ENCODE data around the gene SPECC1.
"Not testable (repeated sequence)": the region's sequence is repeated elsewhere in the genome, so short reads cannot be mapped to it uniquely, and the experiment has no call there.

The SPECC1 gene

DNA sequence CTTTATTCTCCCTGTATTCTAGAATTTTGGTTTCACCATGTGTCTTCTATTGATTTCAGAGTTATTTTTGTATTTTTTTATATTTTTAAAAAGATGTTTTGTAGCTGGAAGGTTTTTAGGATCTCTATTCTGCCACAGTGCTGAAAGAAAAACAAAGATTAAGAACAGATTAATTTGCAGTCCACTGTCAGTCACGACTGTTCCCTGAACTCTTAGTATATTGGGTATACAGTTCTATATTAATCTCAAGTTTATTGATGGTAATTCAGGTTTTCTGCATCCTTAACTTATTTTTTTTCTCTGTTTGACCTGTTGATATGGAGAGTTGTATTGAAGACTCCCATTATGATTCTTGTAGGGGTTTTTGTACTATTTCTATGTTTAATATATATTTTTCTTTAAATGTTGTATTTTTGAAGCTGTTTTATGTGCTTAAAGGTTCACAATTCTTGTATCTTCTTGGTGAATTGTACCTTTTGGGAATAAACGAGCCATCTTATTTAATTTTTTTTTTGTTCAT, 2.9 kb downstream of the SPECC1 start:
- no peak for DNase-seq

DNA sequence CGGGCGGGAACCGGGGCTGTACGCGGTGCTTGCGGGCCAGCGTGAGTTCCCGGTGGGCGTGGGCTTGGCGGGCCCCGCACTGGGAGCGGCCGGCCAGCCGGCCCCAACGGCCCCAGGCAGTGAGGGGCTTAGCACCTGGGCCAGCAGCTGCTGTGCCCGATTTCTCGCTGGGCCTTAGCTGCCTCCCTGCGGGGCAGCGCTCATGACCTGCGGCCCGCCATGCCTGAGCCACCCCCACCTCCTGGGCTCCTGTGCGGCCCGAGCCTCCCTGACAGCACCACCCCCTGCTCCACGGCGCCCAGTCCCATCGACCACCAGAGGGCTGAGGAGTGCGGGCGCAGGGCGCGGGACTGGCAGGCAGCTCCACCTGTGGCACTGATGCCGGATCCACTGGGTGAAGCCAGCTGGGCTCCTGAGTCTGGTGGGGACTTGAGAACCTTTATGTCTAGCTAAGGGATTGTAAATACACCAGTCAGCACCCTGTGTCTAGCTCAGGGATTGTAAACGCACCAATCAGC, 7.4 kb downstream of the SPECC1 start:
- not testable (repeated sequence) for DNase-seq

DNA sequence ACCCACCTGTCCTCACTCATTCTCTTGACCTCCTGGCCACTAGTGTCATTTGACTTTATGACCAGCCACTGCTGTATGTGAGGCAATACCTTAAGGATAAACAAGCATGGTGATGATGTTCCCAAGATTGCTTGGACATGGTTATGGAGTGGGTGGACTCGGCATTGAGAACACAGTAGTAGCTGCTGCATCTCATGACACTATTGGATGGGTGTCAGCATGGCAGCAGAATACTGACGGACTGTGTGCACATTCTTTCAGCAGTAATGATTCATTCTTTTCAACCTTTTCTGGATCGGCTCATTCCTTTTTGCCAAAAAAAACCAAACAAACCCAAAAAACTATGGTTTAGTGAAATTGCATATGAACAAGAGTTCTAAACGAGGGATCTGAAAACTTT, 13.5 kb downstream of the SPECC1 start:
- DNase-seq, result no peak

DNA sequence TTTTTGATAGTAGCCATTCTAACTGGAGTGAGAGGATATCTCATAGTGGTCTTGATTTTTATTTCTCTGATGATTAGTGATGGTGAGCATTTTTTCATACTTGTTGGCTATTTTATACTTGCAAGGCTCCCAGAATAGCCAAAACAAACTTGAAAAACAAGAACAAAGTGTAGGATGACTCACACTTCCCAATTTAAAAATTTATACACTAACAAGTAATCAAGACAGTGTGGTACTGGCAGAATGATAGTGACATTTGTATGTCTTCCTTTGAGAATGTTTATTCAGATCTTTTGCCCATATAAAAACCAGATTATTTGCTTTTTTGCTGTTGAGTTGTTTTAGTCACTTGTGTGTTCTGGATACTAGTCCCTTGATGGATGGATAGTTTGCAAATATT, 17.8 kb downstream of the SPECC1 start:
- DNase-seq, result no peak

DNA sequence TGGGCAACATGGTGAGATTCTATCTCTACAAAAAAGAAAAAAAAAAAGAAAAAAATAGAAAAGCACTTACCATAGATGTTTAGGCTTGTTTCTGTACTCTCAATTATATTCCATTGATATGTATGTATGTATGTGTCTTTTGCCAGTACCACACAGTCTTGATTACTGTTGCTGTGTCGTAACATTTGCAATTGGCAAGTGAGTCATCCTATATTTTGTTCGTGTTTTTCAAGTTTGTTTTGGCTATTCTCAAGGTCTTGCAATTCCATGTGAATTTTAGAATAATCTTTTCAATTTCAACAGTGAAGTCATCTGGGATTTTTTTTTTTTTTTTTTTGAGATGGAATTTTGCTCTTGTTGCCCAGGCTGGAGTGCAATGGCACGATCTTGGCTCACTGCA, 19.3 kb downstream of the SPECC1 start:
- DNase-seq, result no peak

DNA sequence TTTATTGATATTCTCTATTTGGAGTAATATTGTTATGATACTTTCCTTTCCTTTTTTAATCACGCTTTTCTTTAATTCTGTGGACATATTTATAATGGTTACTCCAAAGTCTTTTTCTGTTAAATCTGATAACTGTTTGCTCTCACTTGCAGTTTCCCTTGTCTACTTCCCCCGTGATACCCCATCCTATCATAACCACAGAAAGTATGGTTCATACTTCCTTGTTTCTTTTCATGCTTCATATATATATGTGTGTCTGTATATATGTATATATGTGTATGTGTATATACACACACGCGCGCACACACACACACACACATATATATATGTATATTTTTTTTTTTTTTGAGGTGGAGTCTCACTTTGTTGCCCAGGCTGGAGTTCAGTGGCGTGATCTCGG, 23.5 kb downstream of the SPECC1 start:
- DNase-seq, result no peak

DNA sequence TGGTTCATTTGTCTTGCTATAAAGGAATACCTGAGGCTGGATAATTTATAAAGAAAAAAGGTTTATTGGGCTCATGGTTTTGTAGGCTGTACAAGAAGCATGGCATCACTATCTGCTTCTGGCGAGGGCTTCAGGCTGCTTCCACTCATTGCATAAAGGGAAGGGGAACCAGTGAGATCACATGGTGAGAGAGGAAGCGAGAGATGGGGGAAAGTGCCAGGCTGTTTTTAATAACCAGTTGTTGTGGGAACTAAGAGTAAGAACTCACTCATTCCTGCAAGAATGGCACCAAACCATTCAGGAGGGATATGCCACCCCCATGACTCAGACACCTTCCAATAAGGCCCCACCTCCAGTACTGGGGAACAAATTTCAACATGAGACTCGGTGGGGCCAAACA, 24.3 kb downstream of the SPECC1 start:
- DNase-seq, result no peak

DNA sequence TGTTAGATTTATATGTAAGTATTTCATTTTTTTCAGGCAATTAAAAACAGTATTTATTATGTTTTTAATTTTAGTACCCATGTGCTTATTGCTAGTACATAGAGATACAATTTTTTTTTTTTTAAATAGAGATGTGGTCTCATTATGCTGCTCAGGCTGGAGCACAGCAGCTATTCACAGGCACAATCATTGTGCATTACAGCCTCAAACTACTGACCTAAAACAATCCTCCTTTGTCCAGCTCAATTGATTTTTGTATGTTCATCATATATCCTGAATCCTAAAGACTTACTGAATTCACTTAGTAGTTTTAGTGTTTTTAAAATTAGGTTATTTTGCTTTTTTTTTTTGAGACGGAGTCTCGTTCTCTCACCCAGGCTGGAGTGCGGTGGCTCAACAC, 26.3 kb downstream of the SPECC1 start:
- no peak for DNase-seq

DNA sequence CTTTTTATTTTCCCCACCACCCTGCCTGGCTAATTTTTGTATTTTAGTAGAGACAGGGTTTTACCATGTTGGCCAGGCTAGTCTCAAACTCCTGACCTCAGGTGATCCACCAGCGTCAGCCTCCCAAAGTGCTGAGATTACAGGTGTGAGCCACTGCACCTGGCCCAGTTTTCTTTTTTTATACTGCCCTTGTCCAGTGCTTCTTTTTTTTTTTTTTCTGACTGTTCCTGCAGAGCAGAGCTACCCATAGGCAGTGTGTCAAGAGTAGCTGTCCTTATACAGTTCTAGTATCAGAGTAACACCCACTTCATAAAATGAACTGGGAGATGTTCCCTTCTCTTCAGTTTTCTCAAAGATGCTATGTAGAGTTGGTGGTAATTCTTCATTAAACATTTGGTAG, 28.1 kb downstream of the SPECC1 start:
- peak; percentile 55 for DNase-seq

DNA sequence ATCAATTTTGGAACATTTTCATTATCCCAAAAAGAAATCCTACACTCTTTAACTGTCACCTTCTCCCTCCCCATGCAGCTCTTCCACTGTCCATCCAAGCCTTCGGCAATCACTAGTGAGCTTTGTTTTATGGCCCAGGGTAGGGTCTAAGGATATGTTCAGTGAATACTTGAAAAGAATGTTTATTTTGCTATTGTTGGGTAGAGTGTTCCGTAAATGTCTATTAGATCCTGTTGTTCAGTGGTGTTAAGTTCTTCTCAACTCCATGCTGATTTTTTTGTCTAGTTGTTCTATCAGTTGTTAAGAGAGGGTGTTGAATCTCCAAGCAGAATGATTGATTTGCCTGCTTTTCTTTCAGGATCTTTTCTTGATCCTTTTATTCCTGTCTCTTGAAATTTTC, 29.9 kb downstream of the SPECC1 start:
- no peak for DNase-seq

DNA sequence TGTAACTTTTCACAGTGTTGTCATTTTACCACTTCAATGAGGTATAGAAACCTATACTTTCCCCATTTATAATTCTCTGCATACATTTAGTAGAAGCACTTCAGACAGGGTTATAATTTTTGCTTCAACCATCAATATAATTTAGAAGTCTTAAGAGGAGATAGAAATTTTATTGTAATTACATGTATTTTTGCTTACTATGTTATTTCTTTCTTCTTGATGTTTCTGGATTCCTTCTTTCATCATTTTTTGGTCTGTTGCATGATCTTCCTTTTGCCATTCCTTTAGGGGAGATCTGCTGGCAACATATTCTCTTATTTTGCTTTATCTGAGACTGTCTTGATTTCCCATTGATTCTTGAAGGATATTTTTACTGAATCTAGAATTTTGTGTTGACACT, 31.1 kb downstream of the SPECC1 start:
- no peak for DNase-seq

DNA sequence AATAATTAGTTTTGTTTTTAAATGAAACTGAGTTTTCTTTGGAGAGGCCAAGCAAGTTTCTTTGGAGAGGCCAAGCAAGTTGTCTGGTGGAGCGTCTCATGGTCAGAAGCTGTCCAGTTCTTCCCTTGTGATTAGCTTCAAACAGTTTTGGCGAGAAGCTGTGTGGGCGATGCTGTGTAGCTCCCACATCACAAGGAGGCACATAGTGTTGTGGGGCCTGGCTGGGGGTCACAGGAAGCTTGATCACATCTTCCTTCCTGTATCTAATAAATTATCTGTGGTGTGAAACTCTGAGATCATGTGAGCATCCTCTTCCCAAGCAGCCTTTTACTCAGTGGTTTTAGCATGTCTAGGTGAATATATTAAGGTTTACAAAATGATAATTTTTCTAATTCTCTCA, 33.9 kb downstream of the SPECC1 start:
- DNase-seq, result no peak

DNA sequence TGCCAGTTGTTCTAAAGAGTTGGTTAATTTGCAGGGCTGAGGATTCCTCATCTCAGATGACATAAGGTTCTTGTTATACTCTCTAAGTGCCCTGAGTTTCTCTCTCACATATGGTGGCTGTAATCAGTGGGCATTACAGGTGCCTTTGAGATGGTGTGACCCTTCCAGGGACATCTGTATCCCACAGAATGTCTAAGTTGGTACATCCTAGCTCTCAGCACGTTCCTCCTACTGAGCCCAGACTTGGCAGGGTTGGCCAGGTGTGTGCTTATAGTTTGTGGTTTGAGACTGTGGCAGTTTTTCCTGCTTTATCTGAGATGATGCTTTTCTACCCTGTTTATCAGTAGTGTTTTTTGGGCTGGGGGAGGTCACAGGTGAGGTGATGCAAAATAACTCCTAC, 36.3 kb downstream of the SPECC1 start:
- DNase-seq, result peak; percentile 19

DNA sequence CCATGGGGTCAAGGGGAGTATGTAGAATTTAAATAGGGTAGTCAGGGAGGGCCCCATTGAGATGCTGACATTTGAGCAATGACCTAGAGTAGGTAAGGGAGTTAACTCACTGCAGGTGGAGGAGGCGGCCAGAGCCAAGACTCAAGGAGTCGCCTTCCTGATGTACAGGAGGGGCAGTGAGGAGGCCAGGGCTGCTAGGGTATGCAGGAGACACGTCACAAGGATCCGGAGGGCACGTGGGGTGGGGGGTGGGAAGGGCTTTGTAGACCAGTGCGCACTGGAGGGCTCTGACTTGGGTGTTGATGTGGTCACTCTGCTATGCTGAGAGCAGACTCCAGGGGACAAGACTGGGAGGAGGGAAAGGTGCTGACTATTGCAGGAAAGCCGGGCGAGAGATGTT, 37.5 kb downstream of the SPECC1 start:
- DNase-seq, result no peak

DNA sequence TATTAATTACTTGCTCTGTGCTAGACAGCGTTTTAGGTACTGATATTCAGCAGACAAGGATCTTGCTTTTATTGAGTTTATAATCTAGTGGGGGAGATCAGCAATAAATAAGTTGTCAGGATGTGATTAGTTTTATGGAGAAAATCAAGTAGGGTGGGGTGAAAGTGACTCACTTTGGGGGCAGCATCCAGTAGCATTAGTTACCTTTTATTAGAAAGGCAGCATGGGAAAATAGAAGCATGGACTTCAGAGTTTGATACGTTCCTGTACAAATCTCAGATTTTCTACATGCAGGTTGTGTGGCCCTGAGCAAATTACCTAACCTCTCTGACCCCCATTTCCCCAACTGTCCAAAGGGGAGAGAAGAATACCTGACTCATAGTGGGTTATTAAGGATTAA, 42.5 kb downstream of the SPECC1 start:
- DNase-seq, result no peak

DNA sequence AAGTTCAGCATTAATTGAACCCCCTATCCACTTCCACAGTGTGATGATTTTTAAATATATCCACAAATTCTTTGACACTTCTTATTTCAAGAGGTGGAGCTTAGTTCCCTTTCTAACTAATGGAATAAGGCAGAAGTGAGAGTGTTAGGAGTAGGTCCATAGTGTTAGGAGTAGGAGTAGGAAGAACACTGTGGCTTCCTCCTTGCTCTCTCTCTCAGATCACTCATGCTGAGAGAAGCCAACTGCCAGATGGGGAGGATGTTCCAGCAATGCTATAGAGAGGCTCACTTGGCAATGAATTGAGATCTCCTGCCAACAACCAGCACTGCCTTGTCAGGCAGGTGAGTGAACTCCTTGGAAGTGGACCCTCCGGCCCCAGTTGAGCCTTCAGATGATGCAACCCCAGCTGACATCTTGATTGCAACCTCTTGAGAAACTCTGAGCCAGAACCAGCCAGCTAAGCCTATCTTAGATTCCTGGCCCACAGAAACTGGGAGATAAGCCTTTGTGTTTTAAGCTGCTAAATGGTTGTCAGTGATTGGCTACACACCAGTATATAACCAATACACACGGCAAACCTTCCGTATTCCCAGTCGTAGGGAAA, 44.3 kb downstream of the SPECC1 start:
- DNase-seq, result no peak

DNA sequence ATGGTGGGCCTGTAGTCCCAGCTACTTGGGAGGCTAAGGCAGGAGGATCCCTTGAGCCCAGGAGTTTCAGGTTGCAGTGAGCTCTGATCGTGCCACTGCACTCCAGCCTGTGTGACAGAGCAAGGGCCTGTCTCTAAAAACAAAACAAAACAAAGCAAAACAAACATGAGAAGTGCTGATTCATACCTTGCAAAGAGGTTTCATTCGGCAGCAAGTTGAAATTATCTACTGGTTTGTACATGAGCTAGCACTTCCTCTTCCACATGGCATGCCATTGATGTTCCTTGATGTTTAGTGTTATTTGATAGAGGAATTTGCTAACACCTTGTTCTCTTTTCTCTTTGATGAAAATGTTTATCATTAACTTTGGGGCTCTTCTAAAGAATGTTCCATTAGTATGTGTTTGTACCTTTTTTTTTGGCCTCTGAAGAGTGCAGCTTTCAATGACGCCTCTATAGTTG, 50.6 kb downstream of the SPECC1 start:
- peak; percentile 67 for DNase-seq

DNA sequence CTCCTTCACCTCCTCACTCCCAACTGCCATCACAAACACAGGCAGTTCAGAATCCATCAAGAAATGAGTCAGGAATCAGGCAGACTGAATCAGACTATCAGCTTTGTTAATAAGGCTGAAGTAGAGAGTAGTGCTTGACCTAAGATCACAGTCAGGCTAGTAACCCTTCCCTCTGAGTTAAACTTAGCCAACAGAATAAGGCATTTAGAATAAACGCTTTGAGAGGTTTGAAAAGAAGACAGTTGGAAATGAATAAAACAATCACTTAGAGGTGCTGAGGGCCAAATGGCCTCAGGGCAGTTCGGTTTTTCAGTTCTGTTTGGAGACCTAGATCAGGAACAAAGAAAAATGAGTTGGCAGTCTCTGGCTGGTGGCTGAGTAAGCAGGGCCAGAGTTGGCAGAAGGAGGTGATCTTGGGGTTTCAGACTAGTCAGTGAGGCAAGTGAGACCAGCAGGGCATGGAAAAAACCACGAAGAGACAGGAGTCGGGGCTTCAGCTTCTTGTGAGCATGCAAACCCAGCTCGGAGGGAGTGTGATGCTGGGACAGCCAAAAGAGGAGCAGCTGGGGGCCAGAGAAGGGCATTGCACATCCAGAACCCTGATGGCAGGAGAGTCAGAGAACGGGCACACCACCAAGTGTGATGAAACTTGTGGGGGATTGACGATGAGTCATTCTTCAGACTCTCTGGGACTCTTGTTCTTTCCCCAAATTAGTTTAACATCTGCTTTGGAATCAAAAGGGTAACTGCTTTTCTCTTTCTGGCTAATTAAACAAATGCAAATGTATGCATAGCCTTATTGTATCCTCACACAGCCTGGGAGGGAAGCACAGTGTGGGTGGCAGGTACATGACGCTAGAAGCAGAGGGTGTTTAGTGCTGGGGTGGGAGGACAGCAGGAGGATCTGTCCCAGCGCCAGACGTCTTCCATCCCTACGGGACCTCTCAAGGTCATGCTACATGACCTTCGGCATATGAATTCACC, 54.8 kb downstream of the SPECC1 start:
- peak; percentile 91 for DNase-seq

DNA sequence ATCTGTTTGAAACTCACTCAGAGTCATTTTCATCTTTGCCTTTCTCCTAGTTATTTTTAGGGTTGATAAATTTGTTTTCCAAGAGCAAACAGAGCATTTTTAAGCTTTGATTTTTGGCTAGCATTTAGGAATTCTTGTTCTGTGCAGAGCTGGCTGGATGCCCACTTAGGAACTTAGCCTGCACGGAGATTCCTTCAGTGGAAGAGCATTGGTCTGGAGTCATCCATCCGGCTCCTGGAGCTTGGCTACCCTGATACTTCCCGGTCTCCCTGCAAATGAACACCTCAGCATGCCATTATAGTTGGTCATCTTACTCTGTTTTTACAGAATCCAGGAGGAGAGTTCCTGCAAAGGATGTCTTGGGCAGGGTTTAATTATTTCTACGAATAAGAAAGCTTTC, 57.1 kb downstream of the SPECC1 start:
- DNase-seq, result no peak

DNA sequence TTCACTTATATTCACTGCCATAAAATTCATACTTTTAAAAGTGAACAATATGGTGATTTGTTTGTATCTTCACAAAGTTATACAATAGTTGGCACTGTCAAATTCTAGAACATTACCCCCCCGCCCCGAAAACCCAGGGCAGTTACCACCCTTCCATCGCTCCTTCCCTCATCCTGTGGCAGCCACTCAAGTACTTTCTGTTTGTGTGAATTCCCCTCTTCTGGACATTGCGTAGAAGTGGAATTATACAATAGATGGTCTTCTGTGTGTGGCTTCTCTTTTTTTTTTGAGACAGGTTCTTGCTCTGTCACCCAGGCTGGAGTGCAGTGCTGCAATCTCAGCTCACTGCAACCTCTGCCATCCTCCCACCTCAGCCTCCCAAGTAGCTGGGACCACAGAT, 58.6 kb downstream of the SPECC1 start:
- no peak for DNase-seq

DNA sequence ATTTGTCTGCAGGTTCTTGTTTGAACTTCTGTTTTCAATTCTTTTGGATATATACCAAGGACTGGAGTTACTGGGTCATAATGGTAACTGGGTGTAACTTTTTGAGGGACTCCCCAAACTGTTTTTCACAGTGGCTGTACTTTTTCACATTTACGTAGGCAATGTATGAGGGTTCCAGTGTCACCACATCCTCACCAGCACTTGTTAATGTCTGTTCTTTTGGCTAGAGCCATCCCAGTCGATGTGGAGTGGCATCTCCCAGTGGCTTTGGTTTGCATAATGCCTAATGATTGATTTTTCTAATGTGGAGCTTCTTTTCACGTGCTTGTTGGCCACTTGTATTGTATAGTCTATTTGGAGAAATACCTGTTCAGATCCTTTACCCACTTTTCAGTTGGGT, 59.3 kb downstream of the SPECC1 start:
- DNase-seq, result no peak

DNA sequence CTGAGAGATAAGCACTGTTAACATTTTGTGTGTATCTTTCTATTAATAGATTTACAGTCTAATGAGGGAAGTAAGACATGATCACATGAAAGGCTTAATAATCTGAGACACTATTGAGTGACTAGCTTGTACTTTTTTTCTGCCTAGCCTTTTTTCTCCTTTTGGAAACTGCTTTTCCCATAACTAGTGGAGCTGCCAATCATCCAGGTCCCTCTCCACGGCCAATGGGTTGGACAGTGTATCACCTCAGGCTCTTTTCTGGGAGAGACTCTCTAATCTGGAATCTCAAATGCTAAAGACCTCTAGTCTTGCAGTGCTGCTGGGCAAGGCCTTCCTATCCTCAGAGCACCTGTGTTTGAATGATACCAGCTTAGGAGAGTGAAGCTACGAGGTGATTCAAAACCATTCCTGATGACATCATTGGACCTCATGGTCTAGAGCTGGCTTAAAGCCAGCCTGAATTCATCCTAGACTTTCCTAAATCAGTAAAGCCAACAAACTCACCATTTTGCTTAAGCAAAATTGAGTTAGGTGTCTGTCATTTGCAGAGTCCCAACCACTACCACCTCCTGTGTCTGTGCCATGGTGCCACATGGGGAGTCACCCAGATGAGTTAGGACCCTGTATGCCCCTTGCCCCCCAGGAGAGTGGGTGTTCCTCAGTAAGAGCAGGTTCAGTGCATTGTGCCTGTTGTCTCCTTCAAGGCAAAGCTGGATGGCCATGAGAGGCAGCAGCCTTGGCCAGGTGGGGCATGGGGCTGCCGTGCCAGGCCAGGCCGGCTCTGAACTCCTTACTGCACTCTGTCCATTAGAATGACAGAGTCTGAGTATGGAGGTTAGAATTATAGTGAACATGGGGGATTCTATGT, 62.9 kb downstream of the SPECC1 start:
- DNase-seq, result peak; percentile 25

DNA sequence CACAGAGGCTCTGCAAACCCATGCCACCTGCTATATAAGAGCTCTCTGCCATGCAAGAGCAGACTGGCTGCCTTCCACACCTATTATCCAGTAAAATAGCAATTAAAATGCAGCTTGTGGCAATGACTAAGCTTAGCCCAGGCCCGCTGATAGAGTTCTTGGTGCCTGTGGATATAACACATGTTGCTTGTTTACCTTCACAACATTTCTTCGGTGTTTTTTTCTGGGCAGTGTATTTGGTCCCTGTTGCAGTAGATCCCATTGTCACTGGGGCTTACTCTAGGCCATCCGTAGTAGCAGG, 63.5 kb downstream of the SPECC1 start:
- DNase-seq, result no peak

Measured in RPMI8226 (cell line).